Activated CD4-positive, CD25-positive, alpha-beta regulatory T cell treated with anti-CD3 and anti-CD28 coated beads, Interleukin-2, amount 50 U/mL, for 24 hours (primary cell): Measurements from ENCODE around the gene MMP2.

ENCODE experiments used
- ATAC-seq, 2 donors: fragments of 150-1000 bp; cut with Tn5 transposase; one replicate each; pipeline ENCODE4 v1.10.0; 2021; ENCODE audit warnings: mild to moderate bottlenecking in 1 of 2, moderate library complexity in 1 of 2

MMP2 gene

DNA sequence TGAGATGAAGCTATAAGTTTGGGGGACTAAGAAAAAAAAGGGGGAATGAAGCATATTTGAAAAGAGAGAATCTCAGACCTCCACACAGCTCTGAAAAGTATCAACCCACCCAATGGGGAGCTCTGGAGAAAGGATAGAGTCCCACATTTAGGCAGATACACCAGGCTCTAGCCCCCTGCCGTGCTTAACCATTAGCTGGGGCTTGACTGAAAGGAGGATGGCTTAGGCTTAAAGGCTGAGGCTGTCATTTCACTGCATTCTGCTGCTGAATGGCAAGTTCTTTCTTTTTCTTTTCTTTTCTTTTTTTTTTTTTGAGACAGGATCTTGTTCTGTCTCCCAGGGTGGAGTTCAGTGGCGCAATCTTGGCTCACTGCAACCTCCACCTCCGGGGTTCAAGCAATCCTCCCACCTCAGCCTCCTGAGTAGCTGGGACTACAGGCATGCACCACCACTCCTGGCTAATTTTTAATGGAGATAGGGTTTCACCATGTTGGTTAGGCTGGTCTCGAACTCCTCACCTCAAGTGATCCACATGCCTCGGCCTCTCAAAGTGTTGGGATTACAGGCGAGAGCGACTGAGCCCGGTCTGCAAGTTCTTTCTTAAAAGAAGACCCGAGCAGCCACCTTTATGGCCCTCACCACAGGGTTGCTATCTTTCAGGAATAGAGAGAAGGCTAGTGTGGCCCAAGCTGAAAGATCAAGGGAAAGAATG is 9.0 kb upstream of the MMP2 start:
- no peak for ATAC-seq

DNA sequence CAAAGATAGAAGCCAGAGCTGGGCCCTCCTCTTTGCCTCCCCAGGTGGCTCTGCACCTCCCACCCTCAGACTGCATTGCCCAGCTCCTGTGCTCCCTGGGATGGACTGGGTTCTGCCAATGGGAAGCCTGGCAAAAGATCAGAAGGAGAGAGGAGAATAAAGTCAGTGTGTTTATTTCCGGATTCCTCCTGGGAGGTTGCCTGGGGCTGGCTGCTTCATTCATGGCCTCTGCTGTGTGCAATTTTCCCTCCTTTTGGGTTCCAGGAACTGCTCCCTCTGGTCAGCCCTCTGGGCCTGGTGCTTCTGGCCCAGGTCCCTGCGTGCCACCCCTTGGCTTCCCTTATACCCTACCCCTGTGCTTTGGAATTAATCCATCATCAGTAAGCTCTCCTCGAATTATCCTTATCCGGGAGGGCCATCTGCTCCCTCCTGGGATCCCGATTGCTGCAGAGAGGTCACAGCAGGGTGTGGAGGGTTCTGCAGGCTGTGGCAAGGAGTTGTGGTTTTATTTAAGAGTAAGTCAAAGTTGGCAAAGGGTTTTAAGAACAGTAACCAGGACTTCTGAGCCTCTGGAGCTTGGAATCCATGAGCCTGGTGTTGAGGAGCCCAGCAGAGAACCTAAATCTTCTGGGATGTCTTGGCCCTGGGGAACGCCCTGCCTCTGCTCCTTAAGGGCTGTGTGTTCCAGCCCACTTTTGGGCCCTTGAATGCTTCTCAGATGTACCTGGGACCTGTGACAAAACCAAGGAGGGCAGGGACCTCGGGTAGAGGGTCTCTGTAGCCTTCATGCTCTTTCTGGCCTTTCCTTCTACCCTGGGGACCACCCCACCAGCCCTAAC is 8.2 kb upstream of the MMP2 start:
- no peak for ATAC-seq

DNA sequence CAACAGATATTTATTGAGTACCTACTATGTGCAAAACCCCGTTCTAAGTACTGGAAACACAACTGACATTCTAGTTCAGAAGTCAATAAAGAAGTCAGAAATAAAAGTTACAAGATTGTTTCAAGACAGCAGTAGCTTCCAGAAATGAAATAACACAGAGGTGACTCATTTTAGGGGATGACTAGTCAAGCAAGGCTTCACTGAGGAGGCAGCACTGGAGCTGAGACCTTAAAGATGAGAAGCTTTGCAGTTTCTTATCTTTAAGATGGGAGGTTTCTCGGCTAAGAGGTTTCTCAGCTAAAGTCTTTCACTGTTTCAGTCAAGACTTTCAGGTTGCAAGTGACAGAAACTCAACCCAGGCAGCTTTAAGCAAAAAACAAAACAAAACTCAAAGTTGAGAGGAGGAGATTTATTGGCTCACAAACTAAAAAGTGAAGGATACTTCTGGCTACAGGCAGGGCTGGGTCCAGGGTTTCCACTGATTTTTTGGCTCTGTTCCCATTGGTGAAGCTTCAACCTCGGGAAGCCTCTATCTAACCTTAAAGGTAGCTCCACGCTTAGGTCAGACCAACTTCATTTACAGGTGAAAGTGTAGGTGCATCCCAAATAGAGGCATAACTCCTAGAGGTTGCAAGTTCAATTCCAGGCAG is 7.4 kb upstream of the MMP2 start:
- peak; percentile 23 to 54 for ATAC-seq

DNA sequence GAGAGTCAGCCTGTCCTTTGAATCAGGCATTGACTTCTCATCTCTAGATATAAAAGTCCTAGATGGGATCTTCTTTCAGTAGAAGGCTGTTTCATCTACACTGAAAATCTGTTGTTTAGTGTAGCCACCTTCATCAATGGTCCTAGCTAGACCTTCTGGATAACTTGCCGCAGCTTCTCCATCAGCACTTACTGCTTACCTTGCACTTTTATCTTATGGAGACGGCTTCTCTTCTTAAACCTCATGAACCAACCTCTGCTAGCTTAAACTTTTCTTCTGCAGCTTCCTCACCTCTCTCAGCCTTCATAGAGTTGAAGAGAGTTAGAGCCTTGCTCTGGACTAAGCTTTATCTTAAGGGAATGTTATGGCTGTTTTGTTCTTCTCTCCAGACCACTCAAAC is 5.4 kb upstream of the MMP2 start:
- no peak for ATAC-seq

DNA sequence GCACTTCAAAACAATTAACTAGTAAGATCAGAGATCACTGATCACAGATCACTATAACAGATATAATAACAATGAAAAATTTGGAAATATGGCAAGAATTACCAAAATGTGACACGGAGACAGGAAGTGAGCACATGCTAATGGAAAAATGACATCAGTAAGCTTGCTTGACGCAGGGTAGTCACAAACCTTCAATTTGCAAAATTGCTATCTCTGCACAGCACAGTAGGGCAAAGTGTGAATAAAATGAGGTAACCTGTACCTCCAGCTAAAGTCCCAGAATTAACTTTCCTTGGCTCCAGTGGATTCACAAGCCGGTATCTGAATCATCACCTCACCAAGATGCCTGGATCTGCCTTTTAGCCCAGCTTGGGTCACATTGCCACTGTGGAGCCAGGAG is 4.2 kb upstream of the MMP2 start:
- ATAC-seq, result no peak

DNA sequence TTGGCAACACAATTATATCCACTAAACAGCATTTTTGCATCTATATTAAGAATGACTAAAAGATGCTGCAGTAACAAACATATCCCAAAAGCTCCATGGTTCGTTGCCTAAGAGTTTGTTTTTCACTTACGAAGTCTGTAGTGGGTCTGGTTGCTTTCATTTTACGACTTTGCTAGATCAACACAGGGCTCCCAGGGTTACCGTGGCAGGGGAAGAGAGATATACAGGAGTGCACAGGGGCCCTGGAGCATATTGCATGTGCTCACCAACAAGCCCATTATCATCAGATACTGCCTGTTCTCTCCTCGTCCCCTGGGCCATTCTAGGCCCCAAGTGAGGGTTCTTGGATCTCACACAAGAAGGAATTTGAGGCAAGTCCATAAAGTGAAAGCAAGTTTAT is 3.1 kb upstream of the MMP2 start:
- no peak for ATAC-seq

DNA sequence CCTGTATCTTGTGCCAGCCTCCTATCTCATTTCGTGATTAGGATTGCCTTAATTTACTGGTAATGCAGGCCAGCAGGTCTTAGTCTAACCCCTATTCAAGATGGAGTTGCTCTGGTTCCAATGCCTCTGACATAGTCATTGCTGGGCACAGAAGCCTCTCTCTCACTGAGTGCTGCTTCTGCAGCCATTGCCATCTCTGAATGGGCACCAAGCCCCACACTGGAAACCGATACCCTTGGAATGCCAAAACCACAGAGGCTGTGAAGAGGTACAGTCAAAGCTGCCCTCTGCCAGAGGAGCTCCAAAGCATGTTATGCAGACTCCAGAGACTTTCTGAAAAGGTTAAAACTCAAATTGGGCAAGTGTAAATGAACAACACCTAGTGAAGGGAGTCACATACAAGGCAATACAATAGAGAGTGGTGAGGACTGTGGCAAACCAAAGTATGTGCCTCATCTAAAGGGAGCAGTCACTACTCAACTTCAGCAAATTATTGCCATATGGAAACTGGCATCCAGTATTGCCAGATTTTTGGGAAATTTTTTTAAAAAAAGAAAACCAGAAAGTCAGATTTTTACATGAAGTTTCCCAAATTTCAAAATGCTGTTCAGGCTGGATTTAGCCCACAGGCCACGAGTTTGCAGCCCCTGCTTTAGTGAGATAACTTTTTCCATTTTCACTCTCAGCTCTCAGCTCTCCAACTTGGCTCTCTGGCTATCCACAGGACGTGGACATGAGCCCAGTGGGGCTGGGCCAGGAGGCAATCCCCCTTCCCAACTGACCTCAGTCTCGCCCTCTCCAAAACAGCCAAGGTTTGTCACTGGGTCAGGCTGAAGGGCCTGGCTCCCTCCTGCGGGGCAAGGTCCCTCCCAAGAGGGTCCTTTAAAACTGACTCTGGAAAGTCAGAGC is 2.1 kb upstream of the MMP2 start:
- no peak for ATAC-seq

DNA sequence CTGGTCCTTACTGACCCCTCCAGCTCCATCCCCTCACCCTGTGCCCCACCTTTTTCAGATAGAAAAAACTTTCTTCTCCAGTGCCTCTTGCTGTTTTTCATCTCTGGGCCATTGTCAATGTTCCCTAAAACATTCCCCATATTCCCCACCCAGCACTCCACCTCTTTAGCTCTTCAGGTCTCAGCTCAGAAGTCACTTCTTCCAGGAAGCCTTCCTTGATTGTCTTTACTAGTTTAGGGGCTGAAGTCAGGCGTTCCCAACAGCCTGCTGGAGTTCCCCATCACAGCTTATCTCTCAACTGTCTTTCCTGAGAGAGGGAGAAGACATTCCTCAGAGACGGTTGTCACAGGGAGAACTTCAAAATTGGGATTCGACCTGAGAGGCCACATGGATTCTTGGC is 1.3 kb upstream of the MMP2 start:
- no peak for ATAC-seq

DNA sequence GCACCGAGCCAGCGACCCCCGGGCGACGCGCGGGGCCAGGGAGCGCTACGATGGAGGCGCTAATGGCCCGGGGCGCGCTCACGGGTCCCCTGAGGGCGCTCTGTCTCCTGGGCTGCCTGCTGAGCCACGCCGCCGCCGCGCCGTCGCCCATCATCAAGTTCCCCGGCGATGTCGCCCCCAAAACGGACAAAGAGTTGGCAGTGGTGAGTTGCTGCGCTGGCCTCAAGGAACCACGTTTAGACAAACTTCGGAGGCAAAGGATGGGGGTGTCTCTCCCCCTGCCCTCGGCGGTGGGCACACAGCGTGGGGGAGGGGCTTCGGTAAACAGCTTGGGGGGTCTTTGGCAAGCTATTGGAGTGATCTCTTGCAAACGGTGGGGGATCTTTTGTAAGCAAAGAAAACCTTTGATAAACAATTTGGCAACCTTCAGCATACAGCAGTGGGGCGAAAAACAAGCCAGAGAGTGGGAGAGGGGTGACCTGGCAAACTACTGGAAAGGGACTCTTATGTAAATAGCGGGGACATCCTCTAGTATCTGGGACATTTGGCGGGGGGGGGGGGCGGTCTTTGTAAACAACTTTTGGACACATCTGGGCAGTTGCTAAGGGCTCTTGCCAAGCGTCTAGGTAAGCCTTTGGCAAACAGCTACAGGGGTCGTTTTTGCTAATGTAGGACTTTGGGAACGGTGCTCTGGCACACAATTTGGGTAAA is 587 bp downstream of the MMP2 start:
- no peak for ATAC-seq

DNA sequence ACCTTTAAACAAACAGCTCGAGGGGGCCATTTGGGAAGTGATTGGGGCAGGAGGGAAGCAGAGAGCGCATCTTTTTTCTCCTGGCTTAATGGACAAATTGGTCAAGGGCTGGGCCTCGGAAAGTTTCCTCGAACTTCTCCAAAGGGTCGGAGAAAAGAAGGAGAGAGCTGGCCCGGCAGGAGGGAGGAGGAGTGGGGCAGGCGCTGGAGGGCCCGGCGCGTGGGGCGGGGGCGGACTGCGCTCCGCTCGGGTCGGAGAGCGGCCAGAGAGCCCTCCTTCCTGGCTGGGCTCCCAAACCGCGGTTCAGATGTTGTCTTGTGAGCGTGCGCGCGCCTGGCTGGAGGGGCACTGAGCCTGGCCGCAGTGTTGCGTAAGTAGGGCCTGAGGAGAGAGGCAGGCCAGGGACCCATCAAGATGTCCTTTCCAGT is 1.2 kb downstream of the MMP2 start:
- no peak for ATAC-seq

DNA sequence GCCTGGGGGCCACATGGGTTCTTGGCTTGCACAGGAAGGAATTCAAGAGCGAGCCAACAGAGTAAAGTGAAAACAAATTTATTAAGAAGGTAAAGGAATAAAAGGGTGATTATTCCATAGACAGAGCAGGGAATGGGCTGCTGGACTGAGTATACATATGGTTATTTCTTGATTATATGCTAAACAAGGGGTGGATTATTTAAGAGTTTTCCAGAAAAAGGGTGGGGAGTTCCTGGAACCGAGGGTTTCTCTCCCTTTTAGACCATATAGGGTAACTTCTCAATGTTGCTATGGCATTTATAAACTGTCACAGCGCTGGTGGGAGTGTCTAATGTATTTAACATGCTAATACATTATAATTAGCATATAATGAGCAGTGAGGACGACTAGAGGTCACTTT is 2.0 kb downstream of the MMP2 start:
- ATAC-seq, result no peak

DNA sequence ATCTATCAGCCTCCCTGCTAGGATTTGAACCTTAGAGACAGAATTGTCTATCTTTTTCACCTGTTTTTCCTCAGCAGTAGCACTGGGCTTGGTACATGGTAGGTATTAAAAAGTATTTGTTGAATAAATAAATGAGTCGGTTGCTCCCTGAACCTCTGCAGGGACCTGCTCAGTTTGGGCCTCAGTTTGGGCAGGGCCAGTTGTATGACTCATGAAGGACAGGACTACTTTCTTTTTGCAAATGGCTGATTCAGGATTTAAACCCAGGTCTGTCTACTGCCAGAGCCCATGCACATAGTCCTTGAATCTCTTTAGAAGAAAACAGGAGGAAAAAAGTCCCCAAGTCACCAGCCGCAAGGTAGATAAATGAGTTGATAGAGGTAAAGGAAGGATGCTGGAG is 3.1 kb downstream of the MMP2 start:
- no peak for ATAC-seq

DNA sequence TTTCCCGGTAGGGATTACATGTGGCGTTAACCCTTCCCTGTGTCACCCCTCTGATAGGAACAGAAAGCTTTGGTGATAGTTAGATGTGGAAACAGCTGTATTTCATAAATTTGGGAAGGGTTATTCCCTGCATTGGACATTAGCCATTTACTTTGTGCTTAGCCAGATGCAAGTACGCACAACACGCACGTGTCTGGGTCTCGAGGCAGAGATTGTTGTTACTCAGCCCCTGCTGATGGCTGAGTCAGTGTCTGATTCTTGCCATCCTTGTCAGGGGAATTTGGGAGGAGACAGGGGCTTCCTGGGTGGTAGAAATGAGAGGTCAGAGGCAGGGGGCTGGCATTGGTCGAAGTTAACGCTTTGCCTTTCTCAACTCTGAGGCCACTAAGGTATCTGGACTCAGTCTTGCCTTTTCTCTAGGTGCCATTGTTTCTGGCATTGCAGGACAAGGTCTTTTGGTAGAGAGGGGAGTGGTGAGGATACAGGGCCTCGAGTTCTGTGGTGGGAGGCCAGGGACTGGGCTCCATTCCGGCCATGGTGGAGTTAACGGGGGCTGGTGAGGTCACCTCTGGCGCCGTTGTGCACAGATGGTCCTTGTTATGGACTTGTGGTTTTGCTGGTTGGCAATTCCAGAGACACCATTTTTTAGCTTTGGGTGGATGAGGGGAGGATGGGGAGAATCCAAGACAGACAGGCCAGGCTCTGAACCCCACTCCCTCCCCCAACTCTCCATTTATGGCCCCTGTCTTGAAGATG is 8.2 kb downstream of the MMP2 start:
- no peak for ATAC-seq

DNA sequence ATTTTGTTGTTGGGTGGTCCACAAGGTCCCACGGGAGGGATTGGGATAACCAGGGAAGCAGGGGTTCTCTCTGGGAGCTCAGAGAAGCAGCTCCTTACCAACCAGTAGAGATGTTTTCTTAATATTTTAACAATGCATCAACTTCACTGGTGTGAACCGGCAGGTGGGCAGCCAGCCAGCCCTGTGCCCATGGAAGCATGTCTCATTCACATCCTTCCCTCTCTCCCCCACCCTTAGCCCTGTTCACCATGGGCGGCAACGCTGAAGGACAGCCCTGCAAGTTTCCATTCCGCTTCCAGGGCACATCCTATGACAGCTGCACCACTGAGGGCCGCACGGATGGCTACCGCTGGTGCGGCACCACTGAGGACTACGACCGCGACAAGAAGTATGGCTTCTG is 9.3 kb downstream of the MMP2 start:
- ATAC-seq, result no peak

DNA sequence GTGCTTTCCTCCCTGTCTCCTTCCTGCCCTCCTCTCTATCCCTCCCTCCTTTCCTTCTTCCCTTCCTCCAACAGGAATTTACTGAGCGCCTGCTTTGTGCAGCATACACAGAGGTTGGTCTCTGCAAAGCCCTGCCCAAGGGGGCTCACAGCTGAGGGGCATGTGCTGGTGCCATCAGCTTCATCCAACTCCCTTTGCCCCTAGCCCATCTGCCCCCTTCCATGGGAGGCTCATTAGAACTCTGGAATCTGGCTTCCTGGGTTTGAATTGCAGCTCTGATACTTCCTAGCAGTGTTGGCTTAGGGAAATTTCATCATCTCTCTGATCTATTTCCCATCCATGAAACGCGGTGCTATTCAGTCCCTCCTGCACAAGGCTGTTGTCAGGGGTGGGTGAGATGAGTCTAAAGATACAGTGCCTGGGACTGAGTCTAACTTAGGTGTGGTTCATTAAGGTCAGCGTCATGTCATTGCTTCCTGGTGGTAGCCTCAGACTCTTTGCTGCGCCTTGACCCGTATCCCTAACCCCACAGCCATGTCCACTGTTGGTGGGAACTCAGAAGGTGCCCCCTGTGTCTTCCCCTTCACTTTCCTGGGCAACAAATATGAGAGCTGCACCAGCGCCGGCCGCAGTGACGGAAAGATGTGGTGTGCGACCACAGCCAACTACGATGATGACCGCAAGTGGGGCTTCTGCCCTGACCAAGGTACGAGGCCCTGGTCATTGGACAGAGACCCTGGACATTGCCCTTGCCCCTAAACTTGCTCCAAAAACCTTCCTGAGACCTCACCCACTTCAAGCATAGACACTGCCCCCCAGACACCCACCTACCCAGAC is 10.3 kb downstream of the MMP2 start:
- ATAC-seq, result no peak

DNA sequence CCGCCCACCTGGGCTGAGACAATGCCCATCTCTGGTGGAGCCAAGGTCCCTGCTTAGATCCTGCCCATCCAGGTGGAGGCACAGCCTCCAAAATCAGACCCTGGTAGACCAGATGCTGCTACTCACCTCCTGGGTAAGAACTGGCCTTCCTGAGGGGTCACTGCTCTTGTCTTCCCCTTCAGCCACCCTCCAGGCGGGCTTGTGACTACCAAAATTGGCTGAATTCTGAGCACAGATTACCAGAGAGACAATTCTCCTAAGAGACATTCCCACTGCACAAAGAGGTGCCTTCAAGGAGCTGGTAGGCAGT is 10.9 kb downstream of the MMP2 start:
- no peak for ATAC-seq

DNA sequence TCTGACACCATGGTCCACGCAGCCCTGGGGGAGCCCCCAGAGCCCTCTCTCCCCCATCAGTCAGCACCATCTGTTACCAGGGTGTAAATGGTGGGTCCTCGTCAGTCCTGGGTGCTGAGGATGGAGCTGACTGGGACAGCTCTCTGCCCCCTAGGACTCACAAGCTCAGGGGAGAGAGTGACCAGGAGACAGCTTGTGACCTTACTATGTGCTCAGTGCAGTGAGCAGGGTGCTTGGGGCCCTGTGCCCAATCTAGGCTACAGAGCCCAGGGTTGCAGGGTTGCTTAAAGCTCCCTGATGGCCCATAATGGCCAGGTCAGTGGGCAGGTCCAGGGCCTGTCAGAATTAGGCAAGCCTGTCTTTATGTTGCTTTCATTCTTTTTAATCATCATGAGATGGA is 11.3 kb downstream of the MMP2 start:
- ATAC-seq, result no peak

DNA sequence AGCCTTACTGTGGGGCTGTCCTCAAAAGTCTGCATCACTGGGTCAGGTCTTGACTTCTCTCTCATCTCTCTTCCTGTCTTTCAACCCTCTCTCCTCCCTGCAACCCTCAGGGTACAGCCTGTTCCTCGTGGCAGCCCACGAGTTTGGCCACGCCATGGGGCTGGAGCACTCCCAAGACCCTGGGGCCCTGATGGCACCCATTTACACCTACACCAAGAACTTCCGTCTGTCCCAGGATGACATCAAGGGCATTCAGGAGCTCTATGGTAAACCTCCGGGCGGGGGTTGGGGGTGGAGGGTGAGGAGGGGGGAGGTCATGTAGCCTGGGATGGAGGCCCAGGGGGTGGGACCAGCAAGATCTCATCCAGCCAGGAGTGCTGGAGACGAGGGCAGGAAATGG is 12.7 kb downstream of the MMP2 start:
- no peak for ATAC-seq

DNA sequence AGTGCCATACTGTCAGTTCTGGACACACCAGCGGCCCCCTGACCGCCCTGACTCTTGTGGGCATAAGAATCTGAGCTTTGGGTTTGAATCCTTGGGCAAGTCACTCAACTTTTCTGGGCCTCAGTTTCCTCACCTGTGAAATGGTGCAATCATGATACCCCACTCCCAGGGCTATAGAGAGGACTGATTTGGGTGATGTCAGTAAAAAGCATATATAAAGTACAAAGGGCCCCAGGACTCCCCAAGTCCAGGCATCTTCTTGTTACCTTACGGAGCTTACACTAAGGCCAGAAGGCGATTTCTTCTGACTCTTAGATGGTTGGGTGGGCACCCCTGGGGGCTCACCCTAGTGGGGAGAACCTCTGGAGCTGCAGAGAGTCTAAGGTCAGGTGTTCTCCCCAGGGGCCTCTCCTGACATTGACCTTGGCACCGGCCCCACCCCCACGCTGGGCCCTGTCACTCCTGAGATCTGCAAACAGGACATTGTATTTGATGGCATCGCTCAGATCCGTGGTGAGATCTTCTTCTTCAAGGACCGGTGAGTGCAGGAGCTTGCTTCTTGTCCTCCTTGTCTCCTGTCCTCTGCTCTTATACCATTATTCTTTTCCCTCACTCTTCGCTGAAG is 13.9 kb downstream of the MMP2 start:
- ATAC-seq, result no peak

DNA sequence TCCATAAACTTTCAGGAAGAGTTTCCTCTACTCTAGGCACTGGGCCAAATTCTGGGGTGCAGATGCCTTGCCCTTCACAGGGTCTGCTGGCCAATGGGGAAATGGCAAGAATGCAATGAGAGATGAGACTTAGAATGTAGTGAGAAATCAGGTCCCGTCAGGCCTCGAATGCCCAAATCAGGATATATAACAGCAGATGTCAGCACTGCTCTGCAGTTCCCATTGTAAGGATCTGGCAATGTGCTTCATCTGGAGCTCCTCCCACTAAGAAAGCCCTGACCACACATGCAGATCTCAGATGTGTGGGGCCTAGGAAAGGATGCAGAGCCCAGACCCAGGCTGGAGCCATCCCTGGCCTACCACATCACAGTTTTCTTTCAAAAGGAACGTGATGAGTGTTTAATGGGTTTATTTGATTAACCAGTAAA is 16.0 kb downstream of the MMP2 start:
- ATAC-seq, result no peak
